ENCODE data around the gene HOXA10.

HOXA10 gene

GRCh38 chr7:27191161-27191731 lies 17.1 kb upstream of the HOXA10 start:
- DNase-seq (ENCODE audit: low read depth): no peak

GRCh38 chr7:27189997-27190748 lies 16.1 kb upstream of the HOXA10 start:
- DNase-seq (ENCODE audit: low read depth): no peak

- DNase-seq (ENCODE audit: low read depth): no peak
Observed at GRCh38 chr7:27189295-27189996, 15.3 kb upstream of the HOXA10 start.

- no peak for DNase-seq (ENCODE audit: low read depth)
Observed at GRCh38 chr7:27188386-27189294, 14.5 kb upstream of the HOXA10 start.

- no peak for DNase-seq (ENCODE audit: low read depth)
Observed at GRCh38 chr7:27187475-27188385, 13.6 kb upstream of the HOXA10 start.

- DNase-seq (ENCODE audit: low read depth): no peak
Observed at GRCh38 chr7:27186668-27187474, 12.8 kb upstream of the HOXA10 start.

GRCh38 chr7:27185854-27186667 lies 11.9 kb upstream of the HOXA10 start:
- DNase-seq (ENCODE audit: low read depth): no peak

GRCh38 chr7:27185013-27185853 lies 11.1 kb upstream of the HOXA10 start, which contains the start of gene HOXA11:
Gene HOXA11, minus strand, starts transcription at chr7:27185232. Its CDS starts 88 bp downstream, at chr7:27185144.
- no peak for DNase-seq (ENCODE audit: low read depth)

GRCh38 chr7:27184337-27185012 lies 10.4 kb upstream of the HOXA10 start:
- DNase-seq (ENCODE audit: low read depth): no peak

GRCh38 chr7:27183682-27184336 lies 9.7 kb upstream of the HOXA10 start:
- DNase-seq (ENCODE audit: low read depth): no peak

- DNase-seq (ENCODE audit: low read depth): no peak
Observed at GRCh38 chr7:27182861-27183681, 9.0 kb upstream of the HOXA10 start.

GRCh38 chr7:27182285-27182841 lies 8.2 kb upstream of the HOXA10 start:
- DNase-seq (ENCODE audit: low read depth): no peak

GRCh38 chr7:27181795-27182275 lies 7.7 kb upstream of the HOXA10 start:
- no peak for DNase-seq (ENCODE audit: low read depth)

GRCh38 chr7:27180431-27181420 lies 6.6 kb upstream of the HOXA10 start:
- no peak for DNase-seq (ENCODE audit: low read depth)
